SU-DHL-6 (cell line): ENCODE results near the gene SRBD1.

Experiments
- H2AFZ ChIP-seq: fragments of 200-600 bp; sonication (generic); 2 replicates; pipeline ENCODE4 v1.6.1; 2014; ENCODE audit warnings: low read depth, mild to moderate bottlenecking, moderate library complexity, mixed read lengths, antibody characterized with exemption, low read length; ENCODE audit not compliant: severe bottlenecking
- H3F3A ChIP-seq: fragments of 200-600 bp; shearing (Covaris generic); 2 replicates; pipeline ENCODE4 v1.6.0; 2016; ENCODE audit warnings: antibody characterized with exemption, mild to moderate bottlenecking; ENCODE audit not compliant: insufficient read depth
- H3K27ac ChIP-seq: fragments of 200-600 bp; sonication (generic); 2 replicates; pipeline ENCODE4 v1.5.1; 2016; ENCODE audit warnings: low read depth, mild to moderate bottlenecking, low read length, moderate library complexity, mixed read lengths
- H3K27me3 ChIP-seq: fragments of 200-600 bp; sonication (generic), shearing (Covaris generic); 2 replicates; pipeline ENCODE4 v1.6.0; 2014; ENCODE audit warnings: mild to moderate bottlenecking, low read length
- H3K36me3 ChIP-seq: fragments of 200-600 bp; sonication (generic); 2 replicates; pipeline ENCODE4 v1.6.1; 2014; ENCODE audit warnings: mild to moderate bottlenecking, low read length, mixed read lengths
- H3K4me2 ChIP-seq: fragments of 300-600, 200-600 bp; shearing (Covaris generic), sonication (generic); 2 replicates; pipeline ENCODE4 v1.6.0; 2014; ENCODE audit warnings: low read length, low read depth, mild to moderate bottlenecking; ENCODE audit not compliant: poor library complexity, severe bottlenecking
- H3K4me3 ChIP-seq: fragments of 200-600 bp; sonication (generic); 2 replicates; pipeline ENCODE4 v1.5.1; 2014; ENCODE audit warnings: antibody characterized with exemption, low read length, mild to moderate bottlenecking, mixed read lengths; ENCODE audit not compliant: insufficient read depth, poor library complexity, severe bottlenecking
- H3K79me2 ChIP-seq: fragments of 200-600 bp; sonication (generic); 2 replicates; pipeline ENCODE4 v1.6.1; 2014; ENCODE audit warnings: mild to moderate bottlenecking, low read length, moderate library complexity; ENCODE audit not compliant: insufficient read depth
- H3K9ac ChIP-seq: fragments of 200-600 bp; sonication (generic); 2 replicates; pipeline ENCODE4 v1.7.0; 2014; ENCODE audit warnings: mild to moderate bottlenecking, low read length
- H3K9me2 ChIP-seq: fragments of 200-600 bp; sonication (generic); replicated peaks from 2 replicates; pipeline ENCODE4 v1.6.1; 2014; ENCODE audit warnings: low read length; ENCODE audit not compliant: insufficient read depth
- H3K9me3 ChIP-seq: fragments of 200-600 bp; sonication (generic); 2 replicates; pipeline ENCODE4 v1.6.1; 2014; ENCODE audit warnings: low read length, mixed read lengths; ENCODE audit not compliant: insufficient read depth
- H4K20me1 ChIP-seq: fragments of 200-600 bp; sonication (generic); 2 replicates; pipeline ENCODE4 v1.6.1; 2014; ENCODE audit warnings: low read depth, mild to moderate bottlenecking, antibody characterized with exemption, low read length, moderate library complexity, mixed read lengths
- CTCF ChIP-seq: fragments of 200-600 bp; sonication (generic); IDR thresholded peaks from one replicate; pipeline ENCODE4 v1.5.1; 2017; ENCODE audit warnings: antibody characterized with exemption, mild to moderate bottlenecking, low read length, moderate library complexity; ENCODE audit not compliant: insufficient read depth, poor library complexity, severe bottlenecking
- EZH2phosphoT487 ChIP-seq: fragments of 200-600 bp; sonication (generic), shearing (Covaris generic); conservative IDR thresholded peaks from 2 replicates; pipeline ENCODE4 v1.6.1; 2018; ENCODE audit warnings: mild to moderate bottlenecking, antibody characterized with exemption, low read length, moderate library complexity, mixed read lengths

Gene SRBD1

GRCh38 chr2:45602624-45603023 is 8.4 kb downstream of the SRBD1 start:
- Histone ChIP-seq H3K4me2 (no peak overlapping the region), H4K20me1 (no peaks in the 10 kb centered on the region), H2AFZ (no peak overlapping the region), H3K9me3 (no peaks in the 10 kb centered on the region), H3K27ac (no peak overlapping the region), H3K9me2 (no peaks in the 10 kb centered on the region), H3K9ac (no peak overlapping the region), H3K79me2 (peaks cover 9% of the 10 kb centered on the region; the same call in 1 of the 2 replicates), H3K27me3 (no peaks in the 10 kb centered on the region), H3K4me3 (no peak overlapping the region), H3F3A (no peaks in the 10 kb centered on the region), H3K36me3 (peaks cover 12% of the 10 kb centered on the region; the same call in 1 of the 2 replicates)
- TF ChIP-seq EZH2phosphoT487, result no peak
- no peak for TF ChIP-seq CTCF

GRCh38 chr2:45598545-45598944 is 12.5 kb downstream of the SRBD1 start:
- H4K20me1 ChIP-seq, result no peaks in the 10 kb centered on the region
- no peak overlapping the region for H2AFZ ChIP-seq
- no peaks in the 10 kb centered on the region; the same call in 1 of the 2 replicates for H3K79me2 ChIP-seq
- no peaks in the 10 kb centered on the region for H3K9me2 ChIP-seq
- H3K27ac ChIP-seq, result no peak overlapping the region
- peaks cover 9% of the 10 kb centered on the region; the same call in 1 of the 2 replicates for H3K36me3 ChIP-seq
- no peak overlapping the region for H3K4me2 ChIP-seq
- no peak overlapping the region for H3K4me3 ChIP-seq
- no peak for TF ChIP-seq EZH2phosphoT487
- no peaks in the 10 kb centered on the region for H3K9me3 ChIP-seq
- H3F3A ChIP-seq, result no peaks in the 10 kb centered on the region
- H3K9ac ChIP-seq, result no peak overlapping the region
- no peaks in the 10 kb centered on the region for H3K27me3 ChIP-seq

- Histone ChIP-seq H3K9ac (no peak overlapping the region), H3K4me2 (no peak overlapping the region), H3K9me3 (no peaks in the 10 kb centered on the region), H3K27ac (no peak overlapping the region), H4K20me1 (no peaks in the 10 kb centered on the region), H3K4me3 (no peak overlapping the region), H3K36me3 (peaks cover 7% of the 10 kb centered on the region; the same call in 1 of the 2 replicates), H2AFZ (no peak overlapping the region), H3K79me2 (no peaks in the 10 kb centered on the region; the same call in 1 of the 2 replicates), H3K9me2 (no peaks in the 10 kb centered on the region), H3K27me3 (no peaks in the 10 kb centered on the region), H3F3A (no peaks in the 10 kb centered on the region)
- TF ChIP-seq CTCF (no peak), EZH2phosphoT487 (no peak)
Observed at GRCh38 chr2:45596761-45597160, 14.3 kb downstream of the SRBD1 start.

- Histone ChIP-seq H4K20me1 (no peaks in the 10 kb centered on the region), H3K4me2 (no peak overlapping the region), H3F3A (no peaks in the 10 kb centered on the region), H3K9me3 (no peaks in the 10 kb centered on the region), H3K27me3 (no peaks in the 10 kb centered on the region), H3K79me2 (no peaks in the 10 kb centered on the region; the same call in 1 of the 2 replicates), H3K9ac (no peak overlapping the region), H2AFZ (no peak overlapping the region), H3K36me3 (no peaks in the 10 kb centered on the region), H3K4me3 (no peak overlapping the region), H3K27ac (no peak overlapping the region), H3K9me2 (no peaks in the 10 kb centered on the region)
- TF ChIP-seq EZH2phosphoT487, result no peak
- no peak for TF ChIP-seq CTCF
Observed at GRCh38 chr2:45595721-45596435, 15.2 kb downstream of the SRBD1 start.
